Measurements from ENCODE around the gene ESM1. TPM values are rescaled to one million over a fixed set of nuclear protein-coding genes. Genes with fewer than 3 reads are reported as not detected.

The ESM1 gene
- total and polyA plus RNA-seq, 2 donors (not counting 3 experiments of a cell fraction or from before 2014, with no cell fraction given): 214 to 577 TPM

DNA sequence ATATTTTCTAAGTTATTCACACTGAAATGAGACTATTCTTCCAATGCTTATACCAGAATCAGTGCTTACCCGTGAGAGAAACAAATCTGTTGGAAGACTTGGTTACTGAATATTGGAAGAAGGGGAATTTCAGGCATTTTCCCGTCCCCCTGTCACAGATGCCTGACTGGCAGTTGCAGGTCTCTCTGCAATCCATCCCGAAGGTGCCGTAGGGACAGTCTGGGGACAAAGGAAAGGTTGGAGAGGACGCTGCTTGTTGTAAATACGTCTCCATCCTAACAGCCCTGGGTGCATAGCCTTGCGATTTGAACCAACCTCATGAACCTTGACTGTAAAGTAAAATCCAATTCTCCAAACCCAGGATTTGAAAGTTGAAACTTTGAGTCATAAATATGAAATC is 3.5 kb downstream of the ESM1 start:
- ChIA-PET CTCF (interaction anchor here (0.9 to 8.5 kb wide), 6 partner anchors 10 to 177 kb away, joined by 3 to 115 read pairs (median 38); partner anchors contain the start of gene GPX8), POLR2A (interaction anchor here (1.1 to 1.5 kb wide), 3 partner anchors 38 to 178 kb away, joined by 3 to 6 read pairs (median 4); partner anchors contain the start of gene GPX8)
- H2AFZ ChIP-seq (ENCODE audit: low read depth, low read length): no peak overlapping the region
- peak; percentile 34 for DNase-seq (ENCODE audit: low read depth, low spot score)
- dilution Hi-C loops (cut with MboI; ENCODE audit: extremely low pct_ligation_motif_present, low sequenced_read_pairs) (loop anchor here (25.0 kb wide), 1 partner anchor 155 kb away; no protein-coding TSS in a partner anchor), intact Hi-C loops (cut with micrococcal nuclease) (loop anchor here (10.0 kb wide), 1 partner anchor 457 kb away; no protein-coding TSS in a partner anchor)
- no peaks in the 10 kb centered on the region for H3K27me3 ChIP-seq (ENCODE audit: control insufficient read depth in 2 of 2, insufficient read depth in 2 of 2, low read length in 2 of 2)
- peak overlapping the region; percentile 99 for H3K27ac ChIP-seq (ENCODE audit: insufficient read depth, low read depth, low read length)
- H3K4me2 ChIP-seq (ENCODE audit: insufficient read depth, low read length): peak overlapping the region; percentile 99
- FAIRE-seq: no peak
- peak overlapping the region; percentile 45 to 99 (median 97) for H3K4me3 ChIP-seq (replicated peaks in 1 of 3; ENCODE audit: insufficient read depth in 1 of 3, low read depth in 1 of 3, low read length in 3 of 3)
- H3K9ac ChIP-seq (replicated peaks; ENCODE audit: extremely low read depth, insufficient read depth, low read length): peak overlapping the region; percentile 96
- BruUV-seq (replicated peaks): no TSS peak
- peaks cover 5 to 35% of the 10 kb centered on the region in 2 experiments for H3K36me3 ChIP-seq (ENCODE audit: control insufficient read depth in 2 of 2, extremely low read depth in 1 of 2, insufficient read depth in 2 of 2, low read length in 2 of 2)
- H3K79me2 ChIP-seq (ENCODE audit: control insufficient read depth, insufficient read depth, low read length): peaks cover 67% of the 10 kb centered on the region
- no peaks in the 10 kb centered on the region for H3K9me1 ChIP-seq (replicated peaks; ENCODE audit: control insufficient read depth, extremely low read depth, insufficient read depth, low read length)
- H3K4me1 ChIP-seq (ENCODE audit: control insufficient read depth, extremely low read depth, insufficient read depth, low read length): peaks cover 52% of the 10 kb centered on the region
- no peaks in the 10 kb centered on the region for H3K9me3 ChIP-seq (replicated peaks; ENCODE audit: control insufficient read depth, insufficient read depth, low read length)
- H4K20me1 ChIP-seq (replicated peaks; ENCODE audit: control insufficient read depth, extremely low read depth, insufficient read depth, low read length): peaks cover 10% of the 10 kb centered on the region
- TF ChIP-seq POLR2AphosphoS5 (IDR thresholded peaks at IDR 0.05; ENCODE audit: insufficient read depth, low read depth, low read length) (peak; percentile 28), GATA2 (IDR thresholded peaks at IDR 0.05; ENCODE audit: insufficient read depth, insufficient read length, low read depth, low read length) (no peak)

DNA sequence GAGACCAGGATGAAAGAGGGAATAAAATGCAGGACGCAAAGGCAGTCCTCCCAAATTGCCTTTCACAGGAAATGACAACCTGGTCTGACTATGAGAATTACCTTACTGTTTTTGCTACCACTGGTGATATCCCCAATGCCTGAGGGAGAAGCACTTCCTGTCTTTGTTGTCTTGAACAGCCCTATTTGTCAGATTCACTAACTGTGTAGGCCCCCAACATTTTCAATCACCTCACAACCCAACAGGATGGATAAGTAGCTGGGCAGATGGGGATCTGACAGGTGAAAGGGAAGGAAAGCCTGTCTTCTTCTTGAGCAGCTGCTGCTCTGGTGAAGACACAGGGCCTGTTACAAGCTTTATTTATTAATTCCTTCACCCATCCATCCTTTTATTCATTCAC is 9.7 kb downstream of the ESM1 start:
- Histone ChIP-seq H3K27me3 (ENCODE audit: control insufficient read depth in 2 of 2, insufficient read depth in 2 of 2, low read length in 2 of 2) (no peaks in the 10 kb centered on the region), H3K4me2 (ENCODE audit: insufficient read depth, low read length) (no peak overlapping the region), H3K9ac (replicated peaks; ENCODE audit: extremely low read depth, insufficient read depth, low read length) (no peak overlapping the region), H3K4me3 (replicated peaks in 1 of 3; ENCODE audit: insufficient read depth in 1 of 3, low read depth in 1 of 3, low read length in 3 of 3) (no peak overlapping the region), H3K79me2 (ENCODE audit: control insufficient read depth, insufficient read depth, low read length) (peaks cover 20% of the 10 kb centered on the region), H3K4me1 (ENCODE audit: control insufficient read depth, extremely low read depth, insufficient read depth, low read length) (peaks cover 52% of the 10 kb centered on the region), H3K9me1 (replicated peaks; ENCODE audit: control insufficient read depth, extremely low read depth, insufficient read depth, low read length) (no peaks in the 10 kb centered on the region), H3K9me3 (replicated peaks; ENCODE audit: control insufficient read depth, insufficient read depth, low read length) (no peaks in the 10 kb centered on the region), H3K27ac (ENCODE audit: insufficient read depth, low read depth, low read length) (no peak overlapping the region), H4K20me1 (replicated peaks; ENCODE audit: control insufficient read depth, extremely low read depth, insufficient read depth, low read length) (peaks cover 2% of the 10 kb centered on the region), H3K36me3 (ENCODE audit: control insufficient read depth in 2 of 2, extremely low read depth in 1 of 2, insufficient read depth in 2 of 2, low read length in 2 of 2) (peaks cover 5 to 21% of the 10 kb centered on the region in 2 experiments), H2AFZ (ENCODE audit: low read depth, low read length) (no peak overlapping the region)
- DNase-seq (ENCODE audit: low read depth, low spot score): peak; percentile 34
- TF ChIP-seq EZH2 (IDR thresholded peaks at IDR 0.05; ENCODE audit: borderline replicate concordance, low read depth, low read length, severe bottlenecking) (no peak), JUN (IDR thresholded peaks at IDR 0.05; ENCODE audit: borderline replicate concordance, insufficient read depth, insufficient read length, low read depth) (peak; percentile 23), POLR2A (IDR thresholded peaks at IDR 0.05; ENCODE audit: low read depth, low read length) (peak; percentile 83), FOS (IDR thresholded peaks at IDR 0.05; ENCODE audit: borderline replicate concordance, insufficient read depth, low read length) (no peak), POLR2AphosphoS5 (IDR thresholded peaks at IDR 0.05; ENCODE audit: insufficient read depth, low read depth, low read length) (peak; percentile 80), MYC (IDR thresholded peaks at IDR 0.05; ENCODE audit: low read depth, low read length) (no peak)
- TF ChIP-seq, protein P1, sequence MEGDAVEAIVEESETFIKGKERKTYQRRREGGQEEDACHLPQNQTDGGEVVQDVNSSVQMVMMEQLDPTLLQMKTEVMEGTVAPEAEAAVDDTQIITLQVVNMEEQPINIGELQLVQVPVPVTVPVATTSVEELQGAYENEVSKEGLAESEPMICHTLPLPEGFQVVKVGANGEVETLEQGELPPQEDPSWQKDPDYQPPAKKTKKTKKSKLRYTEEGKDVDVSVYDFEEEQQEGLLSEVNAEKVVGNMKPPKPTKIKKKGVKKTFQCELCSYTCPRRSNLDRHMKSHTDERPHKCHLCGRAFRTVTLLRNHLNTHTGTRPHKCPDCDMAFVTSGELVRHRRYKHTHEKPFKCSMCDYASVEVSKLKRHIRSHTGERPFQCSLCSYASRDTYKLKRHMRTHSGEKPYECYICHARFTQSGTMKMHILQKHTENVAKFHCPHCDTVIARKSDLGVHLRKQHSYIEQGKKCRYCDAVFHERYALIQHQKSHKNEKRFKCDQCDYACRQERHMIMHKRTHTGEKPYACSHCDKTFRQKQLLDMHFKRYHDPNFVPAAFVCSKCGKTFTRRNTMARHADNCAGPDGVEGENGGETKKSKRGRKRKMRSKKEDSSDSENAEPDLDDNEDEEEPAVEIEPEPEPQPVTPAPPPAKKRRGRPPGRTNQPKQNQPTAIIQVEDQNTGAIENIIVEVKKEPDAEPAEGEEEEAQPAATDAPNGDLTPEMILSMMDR (IDR thresholded peaks at IDR 0.05; ENCODE audit: extremely low read depth in 1 of 2, insufficient read depth in 1 of 2, low read depth in 1 of 2, low read length in 2 of 2): no peak
- TF ChIP-seq, protein P2, sequence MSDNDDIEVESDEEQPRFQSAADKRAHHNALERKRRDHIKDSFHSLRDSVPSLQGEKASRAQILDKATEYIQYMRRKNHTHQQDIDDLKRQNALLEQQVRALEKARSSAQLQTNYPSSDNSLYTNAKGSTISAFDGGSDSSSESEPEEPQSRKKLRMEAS (IDR thresholded peaks at IDR 0.05; ENCODE audit: insufficient read depth, insufficient read length): no peak
- POLR2A ChIA-PET: no interaction called here
- no TSS peak for BruUV-seq (replicated peaks)
- CTCF ChIA-PET: interaction anchor here (0.9 to 5.2 kb wide), 10 partner anchors 8 to 184 kb away, joined by 3 to 47 read pairs (median 6); partner anchors contain the start of genes ESM1 and GPX8
- dilution Hi-C loops (cut with MboI; ENCODE audit: extremely low pct_ligation_motif_present, low sequenced_read_pairs): loop anchor here (25.0 kb wide), 1 partner anchor 162 kb away; no protein-coding TSS in a partner anchor
- intact Hi-C loops (cut with micrococcal nuclease): no loop called here
- FAIRE-seq: no peak
